Peyer's patch (tissue), 4 donors: Measurements from ENCODE around the gene AUTS2.

Source experiments
- POLR2A ChIP-seq, 2 donors: fragments of 450-650 bp; IDR thresholded peaks; one replicate each; pipeline ENCODE4 v1.5.1; 2017; ENCODE audit warnings: antibody characterized with exemption in 2 of 2, mild to moderate bottlenecking in 2 of 2, moderate library complexity in 2 of 2
- TF ChIP-seq, protein P1 (sequence below), 6 experiments: fragments of 450-650 bp in 4 of 6; fragments of 200-600 bp in 2 of 6; sonication (generic) in 1 of 6; IDR thresholded peaks; one replicate each; pipeline ENCODE4 v1.5.1; 2017 to 2019; ENCODE audit warnings: antibody characterized with exemption in 6 of 6, mild to moderate bottlenecking in 3 of 6, moderate library complexity in 1 of 6

DNA sequence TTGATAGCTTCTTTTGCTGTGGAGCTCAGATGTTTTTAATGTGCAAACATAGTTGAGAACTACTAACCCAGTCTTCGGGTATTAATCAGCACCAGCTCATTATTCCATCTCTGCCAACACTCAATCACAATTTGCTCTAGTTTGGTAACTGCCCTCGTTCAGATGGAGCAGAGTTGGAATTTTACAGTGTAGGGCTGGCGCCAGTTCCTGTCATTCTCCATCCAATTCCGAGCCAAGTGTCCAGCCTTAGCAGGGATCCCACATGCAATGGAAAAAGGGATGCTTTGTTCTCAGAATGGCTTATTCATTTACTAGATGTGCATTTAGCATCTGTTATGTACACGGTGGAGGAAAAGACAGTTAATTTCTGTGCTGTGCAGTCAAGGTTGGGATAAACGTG lies 1029.2 kb downstream of the AUTS2 start:
- TF ChIP-seq, protein P1, sequence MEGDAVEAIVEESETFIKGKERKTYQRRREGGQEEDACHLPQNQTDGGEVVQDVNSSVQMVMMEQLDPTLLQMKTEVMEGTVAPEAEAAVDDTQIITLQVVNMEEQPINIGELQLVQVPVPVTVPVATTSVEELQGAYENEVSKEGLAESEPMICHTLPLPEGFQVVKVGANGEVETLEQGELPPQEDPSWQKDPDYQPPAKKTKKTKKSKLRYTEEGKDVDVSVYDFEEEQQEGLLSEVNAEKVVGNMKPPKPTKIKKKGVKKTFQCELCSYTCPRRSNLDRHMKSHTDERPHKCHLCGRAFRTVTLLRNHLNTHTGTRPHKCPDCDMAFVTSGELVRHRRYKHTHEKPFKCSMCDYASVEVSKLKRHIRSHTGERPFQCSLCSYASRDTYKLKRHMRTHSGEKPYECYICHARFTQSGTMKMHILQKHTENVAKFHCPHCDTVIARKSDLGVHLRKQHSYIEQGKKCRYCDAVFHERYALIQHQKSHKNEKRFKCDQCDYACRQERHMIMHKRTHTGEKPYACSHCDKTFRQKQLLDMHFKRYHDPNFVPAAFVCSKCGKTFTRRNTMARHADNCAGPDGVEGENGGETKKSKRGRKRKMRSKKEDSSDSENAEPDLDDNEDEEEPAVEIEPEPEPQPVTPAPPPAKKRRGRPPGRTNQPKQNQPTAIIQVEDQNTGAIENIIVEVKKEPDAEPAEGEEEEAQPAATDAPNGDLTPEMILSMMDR (IDR thresholded peaks at IDR 0.05) = no peak
- TF ChIP-seq POLR2A (IDR thresholded peaks at IDR 0.05) = no peak
